ENCODE data around the gene NAMPT.

NAMPT gene

DNA sequence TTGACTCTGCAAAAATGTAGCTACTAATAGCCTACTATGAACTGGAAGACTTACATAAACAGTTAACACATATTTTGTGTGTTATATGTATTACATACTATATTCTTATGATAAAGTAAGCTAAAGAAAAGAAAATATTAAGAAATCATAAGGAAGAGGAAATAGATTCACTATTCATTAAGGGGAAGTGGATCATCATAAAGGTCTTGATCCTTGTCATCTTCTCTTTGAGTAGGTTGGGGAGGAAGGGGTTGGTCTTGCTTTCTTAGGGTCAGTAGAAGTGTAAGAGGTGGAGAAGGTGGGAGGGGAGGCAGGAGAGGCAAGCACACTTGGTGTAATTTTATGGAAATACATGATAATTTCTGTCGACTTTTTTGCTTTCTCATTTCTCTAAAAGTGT, 81.3 kb downstream of the NAMPT start:
- no peak for DNase-seq (ENCODE audit: low read depth)
- no peak overlapping the region for H3K4me3 ChIP-seq (ENCODE audit: low read length)

GRCh38 chr7:106201164-106201563, 83.6 kb downstream of the NAMPT start:
- no peak overlapping the region for H3K4me3 ChIP-seq (ENCODE audit: low read length)
- DNase-seq (ENCODE audit: low read depth) = no peak
- no peak for TF ChIP-seq CTCF (conservative IDR thresholded peaks at IDR 0.05; ENCODE audit: low read depth, low read length)

More for the DNA sequence above, 81.3 kb downstream of the NAMPT start:
- no peak for TF ChIP-seq CTCF (conservative IDR thresholded peaks at IDR 0.05; ENCODE audit: low read depth, low read length)

GRCh38 chr7:106199813-106200364, 84.9 kb downstream of the NAMPT start:
- no peak overlapping the region for H3K4me3 ChIP-seq (ENCODE audit: low read length)
- TF ChIP-seq CTCF (conservative IDR thresholded peaks at IDR 0.05; ENCODE audit: low read depth, low read length) = no peak
- no peak for DNase-seq (ENCODE audit: low read depth)

- no peak for TF ChIP-seq CTCF (conservative IDR thresholded peaks at IDR 0.05; ENCODE audit: low read depth, low read length)
- DNase-seq (ENCODE audit: low read depth) = no peak
- no peak overlapping the region for H3K4me3 ChIP-seq (ENCODE audit: low read length)
Measured at GRCh38 chr7:106199024-106199423, 85.8 kb downstream of the NAMPT start.
